GM13976 (cell line): ENCODE results near the gene TRPV6.

Experiments used
- DNase-seq: peaks from one replicate; pipeline ENCODE4 v3.0.0; 2012; ENCODE audit warnings: low spot score
- in situ Hi-C: fragments of 300-500 bp; cut with MboI; formaldehyde crosslinking; loops from one replicate; pipeline ENCODE4 v1.12.0; 2022; ENCODE audit warnings: low sequenced_read_pairs, mixed read lengths, inconsistent platforms; ENCODE audit not compliant: unreplicated experiment
- TF ChIP-seq, protein P1 (sequence below): IDR thresholded peaks from 2 replicates; pipeline ENCODE4 v1.5.1; 2012; ENCODE audit warnings: borderline replicate concordance, mild to moderate bottlenecking; ENCODE audit not compliant: insufficient read depth; ENCODE audit errors: extremely low read depth, missing control alignments, control extremely low read depth

Gene TRPV6

DNA sequence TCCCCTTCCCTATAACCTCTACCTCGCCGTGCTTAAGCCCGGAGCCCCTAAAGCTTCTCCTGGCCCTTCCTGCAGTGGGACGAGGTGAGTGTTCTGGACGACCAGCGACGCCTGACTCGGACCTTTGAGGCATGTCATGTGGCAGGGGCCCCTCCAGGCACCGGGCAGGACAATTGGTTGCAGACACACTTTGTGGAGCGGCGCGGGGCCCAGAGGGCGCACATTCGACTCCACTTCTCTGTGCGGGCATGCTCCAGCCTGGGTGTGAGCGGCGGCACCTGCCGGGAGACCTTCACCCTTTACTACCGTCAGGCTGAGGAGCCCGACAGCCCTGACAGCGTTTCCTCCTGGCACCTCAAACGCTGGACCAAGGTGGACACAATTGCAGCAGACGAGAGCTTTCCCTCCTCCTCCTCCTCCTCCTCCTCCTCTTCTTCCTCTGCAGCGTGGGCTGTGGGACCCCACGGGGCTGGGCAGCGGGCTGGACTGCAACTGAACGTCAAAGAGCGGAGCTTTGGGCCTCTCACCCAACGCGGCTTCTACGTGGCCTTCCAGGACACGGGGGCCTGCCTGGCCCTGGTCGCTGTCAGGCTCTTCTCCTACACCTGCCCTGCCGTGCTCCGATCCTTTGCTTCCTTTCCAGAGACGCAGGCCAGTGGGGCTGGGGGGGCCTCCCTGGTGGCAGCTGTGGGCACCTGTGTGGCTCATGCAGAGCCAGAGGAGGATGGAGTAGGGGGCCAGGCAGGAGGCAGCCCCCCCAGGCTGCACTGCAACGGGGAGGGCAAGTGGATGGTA, 21.5 kb downstream of the TRPV6 start:
- TF ChIP-seq, protein P1, sequence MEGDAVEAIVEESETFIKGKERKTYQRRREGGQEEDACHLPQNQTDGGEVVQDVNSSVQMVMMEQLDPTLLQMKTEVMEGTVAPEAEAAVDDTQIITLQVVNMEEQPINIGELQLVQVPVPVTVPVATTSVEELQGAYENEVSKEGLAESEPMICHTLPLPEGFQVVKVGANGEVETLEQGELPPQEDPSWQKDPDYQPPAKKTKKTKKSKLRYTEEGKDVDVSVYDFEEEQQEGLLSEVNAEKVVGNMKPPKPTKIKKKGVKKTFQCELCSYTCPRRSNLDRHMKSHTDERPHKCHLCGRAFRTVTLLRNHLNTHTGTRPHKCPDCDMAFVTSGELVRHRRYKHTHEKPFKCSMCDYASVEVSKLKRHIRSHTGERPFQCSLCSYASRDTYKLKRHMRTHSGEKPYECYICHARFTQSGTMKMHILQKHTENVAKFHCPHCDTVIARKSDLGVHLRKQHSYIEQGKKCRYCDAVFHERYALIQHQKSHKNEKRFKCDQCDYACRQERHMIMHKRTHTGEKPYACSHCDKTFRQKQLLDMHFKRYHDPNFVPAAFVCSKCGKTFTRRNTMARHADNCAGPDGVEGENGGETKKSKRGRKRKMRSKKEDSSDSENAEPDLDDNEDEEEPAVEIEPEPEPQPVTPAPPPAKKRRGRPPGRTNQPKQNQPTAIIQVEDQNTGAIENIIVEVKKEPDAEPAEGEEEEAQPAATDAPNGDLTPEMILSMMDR = no peak
- in situ Hi-C loops = no loop called here
- no peak for DNase-seq

DNA sequence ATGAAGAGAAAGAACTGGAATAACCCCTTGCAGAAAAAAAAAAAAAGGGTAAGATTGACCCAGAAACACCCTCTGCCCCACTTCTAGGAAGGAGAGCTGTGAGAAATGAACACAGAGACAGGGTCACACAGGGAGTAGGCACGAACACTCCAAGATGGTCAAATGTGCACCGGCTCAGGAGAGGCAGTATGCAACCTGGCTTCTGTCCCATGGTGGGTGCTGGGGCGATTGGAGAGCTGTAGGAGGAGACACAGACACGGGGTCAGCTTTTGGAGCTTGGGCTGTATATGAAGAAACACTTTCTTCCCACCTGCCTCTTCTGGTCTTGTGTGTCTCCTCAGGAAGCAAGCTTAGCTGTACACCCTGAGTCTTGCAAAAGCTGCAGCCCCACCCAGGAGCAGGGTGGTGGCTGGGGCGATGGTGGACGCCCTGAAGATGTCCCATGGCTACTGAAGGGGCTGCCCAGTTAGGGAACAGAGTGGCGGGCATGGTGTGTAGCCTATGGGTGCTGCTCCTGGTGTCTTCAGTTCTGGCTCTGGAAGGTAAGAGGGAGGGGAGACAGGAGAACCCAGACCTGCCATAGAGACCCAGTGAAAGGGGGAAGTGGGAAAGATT, 22.7 kb downstream of the TRPV6 start:
- TF ChIP-seq, protein P1 = no peak
- in situ Hi-C loops = no loop called here
- no peak for DNase-seq

DNA sequence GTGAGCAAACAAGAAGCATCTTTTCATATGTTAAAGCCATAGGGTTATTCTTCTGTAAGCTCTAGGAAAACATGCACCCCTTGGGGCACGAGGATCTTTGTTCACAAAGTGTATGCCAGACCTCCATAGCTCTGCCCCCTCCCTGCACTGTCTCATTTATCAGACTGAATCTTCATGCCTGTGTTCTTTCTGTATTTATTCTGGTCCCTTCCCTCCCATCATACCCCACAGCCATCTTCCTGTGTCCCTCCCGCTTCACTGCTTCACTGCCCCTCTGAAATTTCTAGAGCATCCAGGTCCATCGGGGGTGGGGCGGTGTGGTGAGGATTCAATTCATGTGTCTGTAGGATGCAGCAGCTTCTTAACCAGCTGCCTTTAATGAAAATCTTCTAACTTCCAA, 23.2 kb downstream of the TRPV6 start:
- in situ Hi-C loops = no loop called here
- no peak for DNase-seq

DNA sequence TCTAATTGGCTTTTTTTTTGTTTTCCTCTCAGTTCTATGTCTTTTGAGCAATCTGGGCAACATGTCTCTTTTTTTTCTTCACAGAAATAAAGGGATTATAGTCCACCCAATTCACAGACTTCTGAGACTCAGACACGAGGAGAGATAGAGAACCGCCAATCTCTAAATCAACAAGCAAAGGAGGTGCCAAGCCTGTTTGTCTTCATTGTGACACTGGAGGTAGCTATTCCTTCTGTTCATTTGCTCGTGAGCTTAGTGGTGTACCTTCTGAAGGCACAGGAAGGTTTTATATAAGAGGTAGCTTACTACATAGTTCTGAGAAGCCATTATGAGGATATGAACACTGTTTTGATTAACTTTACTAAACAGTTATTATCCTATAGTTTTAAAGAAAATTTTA, 24.6 kb downstream of the TRPV6 start:
- DNase-seq = no peak
- in situ Hi-C loops = no loop called here
- TF ChIP-seq, protein P1 = no peak

More for the DNA sequence above, 23.2 kb downstream of the TRPV6 start:
- TF ChIP-seq, protein P1 = no peak

DNA sequence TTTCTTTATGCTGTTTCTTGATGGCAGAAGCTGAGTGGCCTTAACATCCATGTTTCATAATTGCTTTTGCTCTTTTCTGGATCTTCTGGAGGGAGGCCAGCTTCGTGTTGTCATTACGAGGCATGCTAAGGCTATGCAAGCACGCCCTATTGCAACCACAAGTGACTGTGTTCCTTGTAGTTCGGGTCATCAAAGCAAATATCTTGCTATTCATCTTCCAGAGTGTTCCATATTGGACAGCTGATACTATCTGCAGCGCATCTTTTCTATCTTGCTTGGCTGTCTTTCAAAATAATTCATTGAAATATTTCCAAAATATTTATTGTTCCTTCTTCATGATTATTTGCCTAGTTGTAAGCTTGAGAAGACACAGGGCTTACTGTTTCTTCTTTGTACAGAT, 25.7 kb downstream of the TRPV6 start:
- in situ Hi-C loops = loop anchor here (10.0 kb wide), 1 partner anchor 335 kb away; no protein-coding TSS in a partner anchor
- DNase-seq = no peak
- TF ChIP-seq, protein P1 = no peak

DNA sequence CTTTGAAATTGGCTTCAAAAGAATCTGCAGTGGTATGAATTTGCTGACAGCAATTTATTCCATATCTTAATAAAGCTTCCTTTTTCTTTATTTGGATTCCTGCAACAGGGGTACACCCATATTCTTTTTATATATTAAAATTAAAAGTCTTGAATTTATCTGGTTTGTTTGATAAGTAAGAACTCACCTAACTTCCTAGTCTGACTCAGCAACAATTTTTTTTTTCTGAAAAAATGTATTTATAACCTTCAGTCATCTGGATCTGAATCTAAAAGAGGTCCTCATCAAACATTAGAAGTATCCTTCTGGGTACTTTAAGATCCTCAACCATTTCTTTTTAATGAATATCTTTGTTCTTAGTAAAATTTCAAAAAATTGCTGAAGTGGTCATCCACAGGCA, 26.1 kb downstream of the TRPV6 start:
- no peak for DNase-seq
- in situ Hi-C loops = loop anchor here (10.0 kb wide), 1 partner anchor 335 kb away; no protein-coding TSS in a partner anchor
- TF ChIP-seq, protein P1 = no peak

DNA sequence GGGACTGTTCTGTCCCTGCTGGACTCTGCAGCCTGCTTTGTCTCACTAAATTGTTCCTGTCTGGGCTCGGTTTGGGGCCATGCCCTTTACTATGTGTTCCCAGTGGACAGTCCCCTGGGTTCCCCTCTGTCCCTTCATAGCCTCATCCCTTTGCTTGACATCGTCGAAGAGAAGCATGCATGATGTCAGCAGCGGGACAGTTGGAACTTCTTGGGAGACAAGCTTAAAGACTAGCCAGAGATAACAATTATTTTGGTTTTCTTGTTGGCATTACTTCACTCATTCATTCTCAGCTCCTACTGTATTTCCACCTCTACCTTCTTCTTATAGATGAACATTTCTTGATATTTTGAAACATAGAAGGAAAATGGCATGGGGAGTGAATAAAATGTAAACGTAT, 27.9 kb downstream of the TRPV6 start:
- in situ Hi-C loops = loop anchor here (10.0 kb wide), 1 partner anchor 337 kb away; no protein-coding TSS in a partner anchor

More for the DNA sequence above, 27.9 kb downstream of the TRPV6 start:
- DNase-seq = no peak
- TF ChIP-seq, protein P1 = no peak
